ENCODE data around the gene SLC45A2. TPM values are rescaled to one million over a fixed set of nuclear protein-coding genes. Genes with fewer than 3 reads are reported as not detected.

The SLC45A2 gene
- total RNA-seq, 1 experiment from 2014 or later, result not detected

GRCh38 chr5:34030048-34030447, 45.6 kb upstream of the SLC45A2 start:
- no peak overlapping the region for H3K27ac Mint-ChIP-seq (ENCODE audit: low read depth, unreplicated experiment)
- H3K9me3 Mint-ChIP-seq (ENCODE audit: unreplicated experiment), result no peaks in the 10 kb centered on the region
- H3K27me3 Mint-ChIP-seq (ENCODE audit: insufficient read depth, unreplicated experiment), result no peaks in the 10 kb centered on the region
- no peak overlapping the region for H3K4me3 Mint-ChIP-seq (ENCODE audit: unreplicated experiment)
- TF ChIP-seq CTCF (IDR thresholded peaks at IDR 0.05; ENCODE audit: unreplicated experiment), result no peak
- BruUV-seq (replicated peaks), result no TSS peak
- ChIA-PET CTCF (no interaction called here), POLR2A (no interaction called here)
- H3K36me3 Mint-ChIP-seq (ENCODE audit: insufficient read depth, unreplicated experiment), result peaks cover 4% of the 10 kb centered on the region
- DNase-seq (ENCODE audit: unreplicated experiment), result no peak
- H3K4me1 Mint-ChIP-seq (ENCODE audit: insufficient read depth, unreplicated experiment), result no peaks in the 10 kb centered on the region
- intact Hi-C loops (cut with micrococcal nuclease), result no loop called here

GRCh38 chr5:34028349-34028748, 43.9 kb upstream of the SLC45A2 start:
- DNase-seq (ENCODE audit: unreplicated experiment), result no peak
- intact Hi-C loops (cut with micrococcal nuclease), result no loop called here
- no peak for TF ChIP-seq CTCF (IDR thresholded peaks at IDR 0.05; ENCODE audit: unreplicated experiment)
- BruUV-seq (replicated peaks), result no TSS peak
- Mint-ChIP-seq H3K36me3 (ENCODE audit: insufficient read depth, unreplicated experiment) (peaks cover 4% of the 10 kb centered on the region), H3K4me3 (ENCODE audit: unreplicated experiment) (no peak overlapping the region), H3K27ac (ENCODE audit: low read depth, unreplicated experiment) (no peak overlapping the region), H3K4me1 (ENCODE audit: insufficient read depth, unreplicated experiment) (no peaks in the 10 kb centered on the region), H3K27me3 (ENCODE audit: insufficient read depth, unreplicated experiment) (no peaks in the 10 kb centered on the region), H3K9me3 (ENCODE audit: unreplicated experiment) (no peaks in the 10 kb centered on the region)
- ChIA-PET CTCF (no interaction called here), POLR2A (no interaction called here)

- TF ChIP-seq CTCF (IDR thresholded peaks at IDR 0.05; ENCODE audit: unreplicated experiment), result no peak
- ChIA-PET CTCF (interaction anchor here (0.5 to 0.6 kb wide), 2 partner anchors 9 to 256 kb away, joined by 3 read pairs; no protein-coding TSS in a partner anchor), POLR2A (no interaction called here)
- Mint-ChIP-seq H3K27ac (ENCODE audit: low read depth, unreplicated experiment) (peak overlapping the region; percentile 34), H3K4me1 (ENCODE audit: insufficient read depth, unreplicated experiment) (peaks cover 6% of the 10 kb centered on the region), H3K27me3 (ENCODE audit: insufficient read depth, unreplicated experiment) (no peaks in the 10 kb centered on the region), H3K36me3 (ENCODE audit: insufficient read depth, unreplicated experiment) (peaks cover 4% of the 10 kb centered on the region), H3K9me3 (ENCODE audit: unreplicated experiment) (no peaks in the 10 kb centered on the region), H3K4me3 (ENCODE audit: unreplicated experiment) (no peak overlapping the region)
- no TSS peak for BruUV-seq (replicated peaks)
- intact Hi-C loops (cut with micrococcal nuclease), result no loop called here
- no peak for DNase-seq (ENCODE audit: unreplicated experiment)
Observed at GRCh38 chr5:34026089-34026761, 41.7 kb upstream of the SLC45A2 start.

- no TSS peak for BruUV-seq (replicated peaks)
- DNase-seq (ENCODE audit: unreplicated experiment), result no peak
- intact Hi-C loops (cut with micrococcal nuclease), result no loop called here
- Mint-ChIP-seq H3K27ac (ENCODE audit: low read depth, unreplicated experiment) (no peak overlapping the region), H3K4me3 (ENCODE audit: unreplicated experiment) (no peak overlapping the region), H3K9me3 (ENCODE audit: unreplicated experiment) (no peaks in the 10 kb centered on the region), H3K4me1 (ENCODE audit: insufficient read depth, unreplicated experiment) (peaks cover 6% of the 10 kb centered on the region), H3K36me3 (ENCODE audit: insufficient read depth, unreplicated experiment) (peaks cover 4% of the 10 kb centered on the region), H3K27me3 (ENCODE audit: insufficient read depth, unreplicated experiment) (no peaks in the 10 kb centered on the region)
- ChIA-PET POLR2A (no interaction called here), CTCF (interaction anchor here (0.6 kb wide), 1 partner anchor 255 kb away, joined by 6 read pairs; no protein-coding TSS in a partner anchor)
- no peak for TF ChIP-seq CTCF (IDR thresholded peaks at IDR 0.05; ENCODE audit: unreplicated experiment)
Observed at GRCh38 chr5:34022121-34022705, 37.7 kb upstream of the SLC45A2 start.
